NB4 (cell line): ENCODE results near the gene PPME1.

ENCODE experiments used
- DNase-seq: peaks from one replicate; pipeline ENCODE4 v3.0.0; 2010; ENCODE audit warnings: low read depth
- H3K4me3 ChIP-seq: one replicate; pipeline ENCODE4 v1.5.1; 2011; ENCODE audit warnings: mild to moderate bottlenecking, low read depth, low read length, moderate library complexity
- MYC ChIP-seq: IDR thresholded peaks from 2 replicates; pipeline ENCODE4 v1.6.1; 2011; ENCODE audit warnings: low read depth, low read length
- POLR2A ChIP-seq: IDR thresholded peaks from 2 replicates; pipeline ENCODE4 v1.6.1; 2011; ENCODE audit warnings: mild to moderate bottlenecking; ENCODE audit not compliant: insufficient read length; ENCODE audit errors: extremely low read depth
- TF ChIP-seq, protein P1 (sequence below): IDR thresholded peaks from 2 replicates; pipeline ENCODE4 v1.6.1; 2011; ENCODE audit warnings: low read depth, low read length
- TF ChIP-seq, protein P2 (sequence below): IDR thresholded peaks from one replicate; pipeline ENCODE4 v1.5.1; 2012; ENCODE audit warnings: low read depth, low read length

PPME1 gene

DNA sequence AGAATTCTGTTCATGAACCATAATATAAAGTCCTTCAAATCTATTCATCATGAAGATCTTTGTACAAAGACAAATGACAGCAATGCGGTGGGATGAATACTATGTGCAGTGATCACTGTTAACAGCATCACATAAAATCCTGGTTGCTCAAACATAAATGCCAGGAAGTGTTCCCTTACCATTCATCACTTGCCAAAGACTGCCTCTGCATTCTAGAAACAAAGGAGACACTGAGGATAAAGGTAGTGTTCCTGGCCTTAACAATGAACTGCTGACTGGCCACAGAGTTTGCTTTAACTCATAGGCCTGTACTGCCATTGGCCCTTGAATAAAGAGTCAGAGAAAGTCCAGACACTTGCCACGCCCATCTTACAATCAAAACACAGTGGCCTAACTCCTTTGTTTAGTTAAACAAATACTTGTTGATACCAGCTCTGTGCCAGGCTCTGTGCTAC, 29.8 kb upstream of the PPME1 start:
- TF ChIP-seq, protein P1, sequence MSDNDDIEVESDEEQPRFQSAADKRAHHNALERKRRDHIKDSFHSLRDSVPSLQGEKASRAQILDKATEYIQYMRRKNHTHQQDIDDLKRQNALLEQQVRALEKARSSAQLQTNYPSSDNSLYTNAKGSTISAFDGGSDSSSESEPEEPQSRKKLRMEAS: no peak
- TF ChIP-seq POLR2A: no peak
- H3K4me3 ChIP-seq: no peak overlapping the region
- no peak for DNase-seq

DNA sequence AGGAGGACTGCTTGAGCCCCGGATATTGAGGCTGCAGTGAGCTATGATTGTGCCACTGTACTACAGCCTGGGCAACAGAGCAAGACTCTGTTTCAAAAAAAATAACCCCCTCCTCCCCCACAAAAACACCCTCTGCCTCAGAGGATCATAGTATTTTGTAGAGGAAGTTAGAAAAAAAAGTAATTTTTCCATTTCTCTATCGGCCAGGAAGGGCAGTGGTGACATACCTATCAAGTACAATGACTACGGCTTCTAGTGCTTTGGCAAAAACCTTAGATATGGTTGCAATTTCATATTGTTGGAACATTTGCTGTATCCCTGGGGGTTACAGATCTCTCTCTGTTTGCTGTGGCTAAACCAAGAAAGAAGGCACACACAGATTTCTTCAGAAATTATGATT, 29.2 kb upstream of the PPME1 start:
- TF ChIP-seq POLR2A (no peak), MYC (no peak)
- TF ChIP-seq, protein P1: no peak
- TF ChIP-seq, protein P2, sequence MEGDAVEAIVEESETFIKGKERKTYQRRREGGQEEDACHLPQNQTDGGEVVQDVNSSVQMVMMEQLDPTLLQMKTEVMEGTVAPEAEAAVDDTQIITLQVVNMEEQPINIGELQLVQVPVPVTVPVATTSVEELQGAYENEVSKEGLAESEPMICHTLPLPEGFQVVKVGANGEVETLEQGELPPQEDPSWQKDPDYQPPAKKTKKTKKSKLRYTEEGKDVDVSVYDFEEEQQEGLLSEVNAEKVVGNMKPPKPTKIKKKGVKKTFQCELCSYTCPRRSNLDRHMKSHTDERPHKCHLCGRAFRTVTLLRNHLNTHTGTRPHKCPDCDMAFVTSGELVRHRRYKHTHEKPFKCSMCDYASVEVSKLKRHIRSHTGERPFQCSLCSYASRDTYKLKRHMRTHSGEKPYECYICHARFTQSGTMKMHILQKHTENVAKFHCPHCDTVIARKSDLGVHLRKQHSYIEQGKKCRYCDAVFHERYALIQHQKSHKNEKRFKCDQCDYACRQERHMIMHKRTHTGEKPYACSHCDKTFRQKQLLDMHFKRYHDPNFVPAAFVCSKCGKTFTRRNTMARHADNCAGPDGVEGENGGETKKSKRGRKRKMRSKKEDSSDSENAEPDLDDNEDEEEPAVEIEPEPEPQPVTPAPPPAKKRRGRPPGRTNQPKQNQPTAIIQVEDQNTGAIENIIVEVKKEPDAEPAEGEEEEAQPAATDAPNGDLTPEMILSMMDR: no peak
- no peak for DNase-seq
- H3K4me3 ChIP-seq: no peak overlapping the region

DNA sequence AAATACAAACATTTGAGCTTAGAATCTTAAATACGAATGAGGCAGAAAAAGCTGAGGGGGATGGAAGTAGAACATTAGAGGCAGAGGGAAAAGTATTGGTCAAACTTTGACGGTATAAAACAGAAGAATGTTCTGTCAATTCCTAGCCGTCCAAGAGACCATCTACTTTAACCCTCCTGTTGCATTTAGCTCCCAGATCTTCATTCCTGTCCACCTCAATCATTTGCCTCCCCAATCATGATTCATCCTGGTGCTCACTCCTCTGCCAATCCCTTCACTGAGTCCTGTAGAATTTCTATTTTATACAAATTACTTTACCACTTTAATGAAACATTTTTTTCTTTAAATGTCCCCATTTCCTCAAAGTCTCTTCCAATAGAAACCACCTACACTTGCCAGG, 28.5 kb upstream of the PPME1 start:
- TF ChIP-seq POLR2A (no peak), MYC (no peak)
- TF ChIP-seq, protein P1: no peak
- TF ChIP-seq, protein P2: no peak
- no peak for DNase-seq
- H3K4me3 ChIP-seq: no peak overlapping the region

DNA sequence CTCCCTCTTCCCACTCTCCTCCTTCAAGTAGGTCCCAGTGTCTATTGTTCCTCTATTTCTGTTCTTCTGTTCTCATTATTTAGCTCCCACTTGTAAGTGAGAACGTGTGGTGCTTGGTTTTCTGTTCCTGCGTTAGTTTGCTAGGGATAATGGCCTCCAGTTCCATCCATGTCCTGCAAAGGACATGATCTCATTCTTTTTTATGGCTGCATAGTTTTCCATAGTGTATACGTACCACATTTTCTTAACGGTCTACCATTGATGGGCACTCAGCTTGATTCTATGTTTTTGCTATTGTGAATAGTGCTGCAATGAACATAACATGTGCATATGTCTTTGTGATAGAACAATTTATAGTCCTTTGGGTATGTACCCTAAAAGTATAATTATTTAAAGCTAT, 26.5 kb upstream of the PPME1 start:
- TF ChIP-seq MYC: no peak
- TF ChIP-seq, protein P1: no peak
- TF ChIP-seq POLR2A: no peak
- TF ChIP-seq, protein P2: no peak
- no peak for DNase-seq
- no peak overlapping the region for H3K4me3 ChIP-seq

DNA sequence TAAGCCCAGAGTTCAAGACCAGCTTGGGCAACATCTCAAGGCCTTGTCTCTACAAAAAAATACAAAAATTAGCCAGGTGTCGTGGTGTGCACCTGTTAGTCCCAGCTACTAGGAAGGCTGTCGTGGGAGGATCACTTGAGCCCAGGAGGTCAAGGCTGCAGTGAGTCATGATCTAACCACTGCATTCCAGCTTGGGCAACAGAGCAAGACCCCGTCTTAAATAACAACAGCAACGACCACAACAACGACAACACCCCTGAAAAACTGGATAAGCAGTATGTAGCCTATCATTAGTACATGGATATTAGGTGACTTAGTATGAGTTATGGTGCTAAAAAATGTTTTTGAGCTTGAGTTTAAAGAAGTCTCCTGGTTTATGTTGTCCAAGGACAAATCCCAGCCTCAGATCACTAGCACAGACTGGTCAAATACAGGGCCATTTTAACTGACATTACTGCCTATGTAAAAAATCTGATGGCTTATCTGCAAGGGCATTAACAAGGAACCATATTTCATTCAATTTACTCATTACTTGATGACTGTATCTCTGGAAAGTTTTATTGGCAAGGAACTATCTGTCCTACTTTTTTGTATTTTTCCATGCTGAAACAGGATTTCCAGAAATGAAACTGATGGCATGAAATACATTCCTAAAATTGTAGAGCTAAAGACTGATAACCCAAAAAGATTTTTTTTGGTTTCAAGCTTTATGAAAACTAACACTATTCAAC, 23.7 kb upstream of the PPME1 start:
- DNase-seq: no peak
- TF ChIP-seq, protein P1: no peak
- TF ChIP-seq MYC (no peak), POLR2A (no peak)
- TF ChIP-seq, protein P2: no peak
- H3K4me3 ChIP-seq: no peak overlapping the region

DNA sequence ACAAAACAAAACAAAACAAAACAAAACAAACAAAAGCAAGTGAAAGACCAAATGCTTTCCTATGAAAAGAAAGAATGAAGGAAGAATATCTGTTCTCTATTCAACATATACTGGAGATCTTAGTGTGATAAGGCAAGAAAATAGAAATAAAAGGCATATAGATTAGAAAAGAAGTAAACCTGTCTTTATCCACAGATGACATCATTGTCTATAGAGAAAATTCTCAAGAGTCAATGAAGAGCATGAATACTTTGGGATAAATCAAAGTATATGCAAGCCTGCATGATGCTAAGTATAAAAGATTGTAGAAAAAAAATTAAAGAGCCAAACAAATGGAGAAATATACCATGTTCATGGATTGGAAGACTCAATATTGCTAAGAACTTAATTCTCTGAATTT, 17.9 kb upstream of the PPME1 start:
- no peak overlapping the region for H3K4me3 ChIP-seq
- DNase-seq: no peak
- TF ChIP-seq MYC: no peak
- no peak for TF ChIP-seq POLR2A
- TF ChIP-seq, protein P2: no peak
- TF ChIP-seq, protein P1: no peak
